Ishikawa (cell line): Measurements from ENCODE around the gene EMILIN3.

Source experiments
- CEBPB ChIP-seq: IDR thresholded peaks from 2 replicates; pipeline ENCODE4 v1.6.1; 2012
- CREB1 ChIP-seq: IDR thresholded peaks from 2 replicates; pipeline ENCODE4 v1.6.1; 2012; ENCODE audit warnings: low read depth
- EGR1 ChIP-seq: IDR thresholded peaks from 2 replicates; pipeline ENCODE4 v1.6.1; 2012
- EP300 ChIP-seq: IDR thresholded peaks from 2 replicates; pipeline ENCODE4 v1.6.1; 2012; ENCODE audit warnings: borderline replicate concordance
- FOXM1 ChIP-seq: IDR thresholded peaks from 2 replicates; pipeline ENCODE4 v1.6.1; 2012; ENCODE audit warnings: low read depth, borderline replicate concordance
- NFIC ChIP-seq: IDR thresholded peaks from 2 replicates; pipeline ENCODE4 v1.6.1; 2012
- RAD21 ChIP-seq: IDR thresholded peaks from 2 replicates; pipeline ENCODE4 v1.6.1; 2012; ENCODE audit warnings: low read depth
- TAF1 ChIP-seq: IDR thresholded peaks from 2 replicates; pipeline ENCODE4 v1.6.1; 2012; ENCODE audit warnings: low read depth, mild to moderate bottlenecking
- TCF12 ChIP-seq: IDR thresholded peaks from 2 replicates; pipeline ENCODE4 v1.6.1; 2012; ENCODE audit warnings: low read depth
- TEAD4 ChIP-seq: IDR thresholded peaks from 2 replicates; pipeline ENCODE4 v1.6.1; 2012
- YY1 ChIP-seq: IDR thresholded peaks from 2 replicates; pipeline ENCODE4 v1.6.1; 2012; ENCODE audit warnings: low read depth
- ZBTB7A ChIP-seq: IDR thresholded peaks from 2 replicates; pipeline ENCODE4 v1.6.1; 2012; ENCODE audit warnings: low read depth
- TF ChIP-seq, protein P1 (sequence below): IDR thresholded peaks from 2 replicates; pipeline ENCODE4 v1.6.1; 2012; ENCODE audit warnings: low read depth, mild to moderate bottlenecking
- TF ChIP-seq, protein P2 (sequence below): IDR thresholded peaks from 2 replicates; pipeline ENCODE4 v1.6.1; 2012
- TF ChIP-seq, protein P3 (sequence below): IDR thresholded peaks from 2 replicates; pipeline ENCODE4 v1.6.1; 2012

The EMILIN3 gene

GRCh38 chr20:41369673-41370072 is 3.1 kb upstream of the EMILIN3 start:
- TF ChIP-seq NFIC = no peak
- TF ChIP-seq, protein P1, sequence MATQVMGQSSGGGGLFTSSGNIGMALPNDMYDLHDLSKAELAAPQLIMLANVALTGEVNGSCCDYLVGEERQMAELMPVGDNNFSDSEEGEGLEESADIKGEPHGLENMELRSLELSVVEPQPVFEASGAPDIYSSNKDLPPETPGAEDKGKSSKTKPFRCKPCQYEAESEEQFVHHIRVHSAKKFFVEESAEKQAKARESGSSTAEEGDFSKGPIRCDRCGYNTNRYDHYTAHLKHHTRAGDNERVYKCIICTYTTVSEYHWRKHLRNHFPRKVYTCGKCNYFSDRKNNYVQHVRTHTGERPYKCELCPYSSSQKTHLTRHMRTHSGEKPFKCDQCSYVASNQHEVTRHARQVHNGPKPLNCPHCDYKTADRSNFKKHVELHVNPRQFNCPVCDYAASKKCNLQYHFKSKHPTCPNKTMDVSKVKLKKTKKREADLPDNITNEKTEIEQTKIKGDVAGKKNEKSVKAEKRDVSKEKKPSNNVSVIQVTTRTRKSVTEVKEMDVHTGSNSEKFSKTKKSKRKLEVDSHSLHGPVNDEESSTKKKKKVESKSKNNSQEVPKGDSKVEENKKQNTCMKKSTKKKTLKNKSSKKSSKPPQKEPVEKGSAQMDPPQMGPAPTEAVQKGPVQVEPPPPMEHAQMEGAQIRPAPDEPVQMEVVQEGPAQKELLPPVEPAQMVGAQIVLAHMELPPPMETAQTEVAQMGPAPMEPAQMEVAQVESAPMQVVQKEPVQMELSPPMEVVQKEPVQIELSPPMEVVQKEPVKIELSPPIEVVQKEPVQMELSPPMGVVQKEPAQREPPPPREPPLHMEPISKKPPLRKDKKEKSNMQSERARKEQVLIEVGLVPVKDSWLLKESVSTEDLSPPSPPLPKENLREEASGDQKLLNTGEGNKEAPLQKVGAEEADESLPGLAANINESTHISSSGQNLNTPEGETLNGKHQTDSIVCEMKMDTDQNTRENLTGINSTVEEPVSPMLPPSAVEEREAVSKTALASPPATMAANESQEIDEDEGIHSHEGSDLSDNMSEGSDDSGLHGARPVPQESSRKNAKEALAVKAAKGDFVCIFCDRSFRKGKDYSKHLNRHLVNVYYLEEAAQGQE = no peak
- no peak for TF ChIP-seq TCF12
- TF ChIP-seq, protein P2, sequence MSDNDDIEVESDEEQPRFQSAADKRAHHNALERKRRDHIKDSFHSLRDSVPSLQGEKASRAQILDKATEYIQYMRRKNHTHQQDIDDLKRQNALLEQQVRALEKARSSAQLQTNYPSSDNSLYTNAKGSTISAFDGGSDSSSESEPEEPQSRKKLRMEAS = no peak

DNA sequence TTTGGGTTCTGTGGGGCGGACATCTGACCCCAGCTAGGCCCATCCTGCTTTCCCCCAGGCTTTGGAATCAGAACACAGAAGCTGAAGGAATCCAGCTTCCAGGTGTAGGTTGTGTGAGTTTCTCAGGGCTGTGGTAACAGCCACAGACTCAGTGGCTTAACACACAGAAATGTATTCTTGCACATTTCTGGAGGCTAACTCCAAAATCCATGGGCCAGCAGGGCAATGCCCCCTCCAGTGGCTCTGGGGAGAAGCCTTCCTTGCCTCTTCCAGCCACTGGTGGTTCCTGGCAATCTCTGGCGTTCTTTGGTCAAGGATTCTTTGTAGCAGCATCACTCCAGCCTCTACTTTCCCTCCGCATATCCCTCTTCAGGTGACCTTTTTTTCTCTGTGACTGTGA is 1.3 kb upstream of the EMILIN3 start:
- TF ChIP-seq EP300 = no peak
- TF ChIP-seq RAD21 = no peak
- TF ChIP-seq ZBTB7A = no peak
- no peak for TF ChIP-seq NFIC
- no peak for TF ChIP-seq CREB1
- no peak for TF ChIP-seq TEAD4
- TF ChIP-seq CEBPB = no peak
- TF ChIP-seq, protein P1 = no peak
- TF ChIP-seq, protein P3, sequence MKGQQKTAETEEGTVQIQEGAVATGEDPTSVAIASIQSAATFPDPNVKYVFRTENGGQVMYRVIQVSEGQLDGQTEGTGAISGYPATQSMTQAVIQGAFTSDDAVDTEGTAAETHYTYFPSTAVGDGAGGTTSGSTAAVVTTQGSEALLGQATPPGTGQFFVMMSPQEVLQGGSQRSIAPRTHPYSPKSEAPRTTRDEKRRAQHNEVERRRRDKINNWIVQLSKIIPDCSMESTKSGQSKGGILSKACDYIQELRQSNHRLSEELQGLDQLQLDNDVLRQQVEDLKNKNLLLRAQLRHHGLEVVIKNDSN = no peak
- no peak for TF ChIP-seq YY1
- no peak for TF ChIP-seq EGR1
- TF ChIP-seq, protein P2 = no peak
- no peak for TF ChIP-seq FOXM1

DNA sequence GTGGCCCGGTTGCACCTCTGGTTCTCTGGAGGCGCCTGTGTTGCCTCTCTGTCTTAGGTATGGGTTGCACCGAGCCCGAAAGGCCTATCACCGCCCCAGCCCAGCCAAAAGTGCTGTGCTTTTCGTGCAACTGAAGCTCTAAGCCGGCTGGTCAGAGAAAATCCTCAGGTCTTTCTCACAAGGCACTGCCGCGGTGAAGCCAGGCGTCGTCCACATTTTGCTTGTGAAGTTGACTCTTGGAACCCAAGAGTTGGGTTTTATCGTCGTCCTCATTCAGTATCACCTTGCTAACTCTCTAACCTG is 726 bp upstream of the EMILIN3 start:
- TF ChIP-seq TAF1 (no peak), NFIC (no peak), TCF12 (no peak), YY1 (no peak), RAD21 (no peak), CREB1 (no peak), EGR1 (no peak), EP300 (no peak)
- TF ChIP-seq, protein P3 = no peak
- TF ChIP-seq, protein P1 = no peak

GRCh38 chr20:41365777-41366545 is 657 bp downstream of the EMILIN3 start:
- TF ChIP-seq, protein P2 = peak; percentile 26; the same call in 1 of the 2 replicates
- TF ChIP-seq TCF12 = no peak
- peak; percentile 42; the same call in 1 of the 2 replicates for TF ChIP-seq ZBTB7A
